IPS DF 19.7 (cell line): ENCODE results near the gene MPC2.

Experiments used
- DNase-seq: peaks from one replicate; pipeline ENCODE4 v3.0.0-alpha.2; 2013; ENCODE audit warnings: low read depth, low spot score

MPC2 gene

GRCh38 chr1:167936930-167937708 lies at the start of gene MPC2:
TSS of gene MPC2 (minus strand) at chr1:167937072. CDS start at chr1:167935841, 1,231 bp downstream.
- DNase-seq, result no peak

GRCh38 chr1:167984886-167985489 lies 48.1 kb upstream of the MPC2 start:
- no peak for DNase-seq

GRCh38 chr1:167983797-167984420 lies 47.0 kb upstream of the MPC2 start:
- DNase-seq, result no peak

GRCh38 chr1:167981933-167982332 lies 45.1 kb upstream of the MPC2 start:
- no peak for DNase-seq

GRCh38 chr1:167977245-167977644 lies 40.4 kb upstream of the MPC2 start:
- no peak for DNase-seq

GRCh38 chr1:167974698-167975097 lies 37.8 kb upstream of the MPC2 start:
- no peak for DNase-seq

GRCh38 chr1:167973832-167974231 lies 37.0 kb upstream of the MPC2 start:
- no peak for DNase-seq

- DNase-seq, result no peak
Measured at GRCh38 chr1:167968569-167968968, 31.7 kb upstream of the MPC2 start.

- DNase-seq, result no peak
Measured at GRCh38 chr1:167966050-167966449, 29.2 kb upstream of the MPC2 start.

GRCh38 chr1:167964646-167965045 lies 27.8 kb upstream of the MPC2 start:
- DNase-seq, result no peak

- DNase-seq, result no peak
Measured at GRCh38 chr1:167957710-167958109, 20.8 kb upstream of the MPC2 start.

GRCh38 chr1:167955915-167956314 lies 19.0 kb upstream of the MPC2 start:
- DNase-seq, result no peak

- DNase-seq, result no peak
Measured at GRCh38 chr1:167950569-167950968, 13.7 kb upstream of the MPC2 start.

- no peak for DNase-seq
Measured at GRCh38 chr1:167949785-167950184, 12.9 kb upstream of the MPC2 start.

- DNase-seq, result no peak
Measured at GRCh38 chr1:167947733-167948132, 10.9 kb upstream of the MPC2 start.

- no peak for DNase-seq
Measured at GRCh38 chr1:167943541-167943940, 6.7 kb upstream of the MPC2 start.

GRCh38 chr1:167940264-167940663 lies 3.4 kb upstream of the MPC2 start:
- DNase-seq, result no peak

- DNase-seq, result no peak
Measured at GRCh38 chr1:167938080-167938636, 1.3 kb upstream of the MPC2 start.

GRCh38 chr1:167937709-167938010 lies 788 bp upstream of the MPC2 start:
- DNase-seq, result no peak

GRCh38 chr1:167936068-167936929 lies 573 bp downstream of the MPC2 start, which contains the start of gene DCAF6:
TSS of gene DCAF6 (plus strand) at chr1:167936683. CDS start at chr1:167936912, 229 bp downstream.
- DNase-seq, result peak; percentile 88

- no peak for DNase-seq
Measured at GRCh38 chr1:167935216-167936067, 1.4 kb downstream of the MPC2 start.
